ENCODE measurements around the gene CNOT1.

GRCh38 chr16:58476791-58477190 lies 152.8 kb downstream of the CNOT1 start:
- TF ChIP-seq CTCF (IDR thresholded peaks at IDR 0.05; ENCODE audit: low read depth, low read length): no peak
- no peak for TF ChIP-seq EZH2phosphoT487 (IDR thresholded peaks at IDR 0.05; ENCODE audit: low read depth)
